DMS 273 treated with DMSO at 0.1 percent for 48 hours (cell line): Measurements from ENCODE around the gene C12orf50.
"Not testable (repeated sequence)": the region's sequence is repeated elsewhere in the genome, so short reads cannot be mapped to it uniquely, and the experiment has no call there.

Experiments used
- DNase-seq: peaks from one replicate; lab custom pipeline; 2025; lab: John Stamatoyannopoulos, UW

C12orf50 gene, protein sequence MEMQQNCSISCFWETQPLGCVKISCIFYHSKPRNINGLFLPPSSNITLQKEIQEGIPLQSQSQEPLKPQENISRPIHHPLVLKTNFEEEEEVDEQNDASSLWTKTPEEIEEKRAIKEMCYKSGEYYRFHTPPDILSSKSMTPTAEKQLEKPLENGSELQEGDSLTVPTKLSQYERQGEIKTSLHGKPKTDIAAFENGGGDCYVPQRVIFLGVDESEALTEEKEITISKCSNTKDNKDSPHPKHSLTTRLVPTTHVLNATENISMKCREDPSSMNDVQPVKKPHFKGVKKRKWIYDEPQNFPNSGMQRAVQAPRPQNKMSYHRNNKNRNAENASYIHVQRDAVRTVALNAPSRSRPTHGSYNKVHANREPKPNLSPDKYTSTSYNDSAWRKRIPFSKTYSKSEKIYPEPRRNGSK

DNA sequence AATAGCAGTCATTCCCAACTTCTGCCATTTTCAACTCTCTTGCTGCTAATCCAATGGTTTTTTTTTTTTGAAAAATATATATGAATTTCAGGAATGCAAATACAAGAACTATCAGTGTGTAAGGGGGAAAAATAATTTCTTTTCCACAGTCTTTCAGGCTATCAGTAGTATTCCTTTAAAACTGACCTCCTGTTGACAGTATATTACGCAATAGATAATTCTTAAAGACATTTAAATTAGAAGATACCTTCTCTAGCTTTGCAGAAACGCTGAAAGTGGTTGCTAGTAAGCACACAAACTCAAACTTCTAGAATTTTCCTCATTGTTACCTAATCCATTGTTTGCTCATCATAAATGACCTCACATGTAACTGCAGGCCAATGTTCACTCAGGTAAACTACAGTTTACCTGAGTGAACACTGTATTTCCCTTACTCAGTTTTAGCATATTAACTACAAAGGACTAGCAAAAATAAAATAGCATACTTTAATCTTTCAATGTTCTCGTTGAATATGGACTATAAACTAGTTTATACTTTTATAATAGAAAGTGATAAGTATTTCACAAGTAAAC is at the start of gene C12orf50:
Gene C12orf50, minus strand, starts transcription at position 309 of the 573 bp plus-strand sequence. CDS start 2,439 bp downstream, outside the sequence.
- no peak for DNase-seq

DNA sequence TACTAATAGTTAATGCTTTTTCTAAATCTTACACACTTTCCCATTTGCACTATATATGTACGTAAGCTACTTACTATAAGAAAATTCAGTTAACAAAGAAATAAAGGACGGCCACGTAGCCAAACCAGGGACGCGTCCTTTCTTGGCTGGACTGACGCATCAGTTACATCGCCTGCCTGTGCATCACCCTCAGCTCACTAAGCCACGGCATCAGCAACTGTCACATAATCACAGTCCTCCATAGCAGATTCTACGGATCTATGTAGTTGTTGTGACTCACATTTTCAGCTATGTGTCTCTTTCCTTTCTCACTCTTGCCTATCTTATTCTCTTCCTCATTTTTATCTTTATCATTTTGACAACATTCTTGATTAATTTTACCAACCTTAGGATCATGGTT is 38.1 kb upstream of the C12orf50 start:
- no peak for DNase-seq

DNA sequence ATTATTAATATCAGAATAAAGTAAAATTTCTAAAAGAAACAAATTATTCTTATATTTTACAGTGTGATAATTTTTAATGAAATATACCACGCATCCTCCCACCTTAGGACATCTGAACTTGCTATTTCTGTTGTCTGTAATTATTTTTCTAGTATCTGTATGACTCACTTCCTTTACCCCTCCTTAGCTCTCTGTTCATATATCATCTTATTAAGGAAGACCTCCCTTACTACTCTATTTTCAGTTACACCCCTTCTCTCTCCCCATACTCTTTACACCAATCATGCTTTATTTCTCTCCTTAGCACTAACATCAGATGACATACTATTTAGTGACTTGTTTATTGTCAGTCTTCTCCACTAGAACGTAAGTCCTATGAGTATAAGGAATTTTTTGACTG is 34.2 kb upstream of the C12orf50 start:
- DNase-seq = no peak

DNA sequence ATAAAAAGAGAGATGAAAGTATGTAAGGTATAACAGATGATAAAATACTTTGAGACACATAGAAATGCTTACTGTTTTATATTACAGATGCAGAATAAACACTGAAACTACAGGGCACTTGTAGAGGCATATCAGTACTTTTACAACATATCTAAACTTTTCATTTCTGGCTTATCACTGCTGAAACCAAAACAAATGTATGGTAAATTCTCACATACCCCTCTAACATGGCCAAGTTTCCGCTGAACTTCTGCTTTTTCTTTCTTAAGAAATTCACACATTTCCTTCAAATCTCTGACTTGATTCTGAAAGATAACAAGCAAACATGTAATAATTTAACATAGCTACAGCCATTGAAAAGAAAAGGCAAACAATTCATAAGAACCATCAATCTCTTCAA is 33.3 kb upstream of the C12orf50 start:
- DNase-seq = no peak

DNA sequence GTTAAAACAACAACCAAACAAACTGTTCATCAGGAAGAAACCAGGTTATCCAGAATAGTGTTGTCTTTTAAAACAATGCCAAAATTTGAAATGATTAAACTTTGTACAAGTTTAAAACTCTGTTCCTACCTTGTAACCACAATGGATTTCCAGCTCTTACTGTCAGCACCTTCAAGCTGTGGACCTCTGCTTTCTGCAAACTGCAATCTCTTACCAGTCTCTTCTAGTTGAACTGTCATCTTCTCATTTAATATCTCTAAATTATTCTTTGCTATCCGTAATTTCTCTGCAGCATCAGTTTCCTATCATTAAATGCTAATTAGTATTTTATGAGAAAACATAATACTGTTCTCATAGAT is 29.5 kb upstream of the C12orf50 start:
- no peak for DNase-seq

DNA sequence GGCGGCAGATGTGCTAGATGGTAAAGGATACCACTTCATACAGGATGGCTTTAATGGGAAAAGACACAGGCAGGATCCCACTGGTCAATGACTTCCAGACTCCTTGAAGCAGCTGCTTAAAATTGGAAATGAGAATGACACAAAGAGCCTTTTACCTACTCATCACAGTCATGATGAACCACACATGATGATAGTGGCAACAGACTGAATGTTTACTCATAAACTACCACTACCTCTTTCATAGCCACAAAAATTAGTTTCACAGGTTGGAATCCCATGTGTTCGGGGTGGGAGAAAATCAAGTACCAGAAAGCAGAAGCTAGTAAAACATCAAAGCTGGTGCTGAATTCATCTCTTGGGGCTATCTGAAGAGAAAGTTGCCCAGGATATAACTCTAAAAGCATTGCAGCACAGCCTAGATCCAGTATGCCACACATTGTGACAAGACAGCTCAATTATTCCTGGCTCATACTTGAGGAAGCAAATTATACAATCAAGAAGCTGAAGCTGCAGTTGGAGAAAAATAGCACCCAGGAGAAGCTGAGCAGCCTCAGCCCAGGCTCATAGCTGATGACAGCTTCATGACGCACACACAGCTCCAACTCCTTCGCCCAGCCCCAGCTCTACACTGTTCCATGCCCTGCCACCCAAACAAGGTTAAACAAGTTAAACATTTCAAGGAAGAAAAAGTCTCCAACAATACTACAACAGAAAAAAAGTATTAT is 29.0 kb upstream of the C12orf50 start:
- DNase-seq = no peak

DNA sequence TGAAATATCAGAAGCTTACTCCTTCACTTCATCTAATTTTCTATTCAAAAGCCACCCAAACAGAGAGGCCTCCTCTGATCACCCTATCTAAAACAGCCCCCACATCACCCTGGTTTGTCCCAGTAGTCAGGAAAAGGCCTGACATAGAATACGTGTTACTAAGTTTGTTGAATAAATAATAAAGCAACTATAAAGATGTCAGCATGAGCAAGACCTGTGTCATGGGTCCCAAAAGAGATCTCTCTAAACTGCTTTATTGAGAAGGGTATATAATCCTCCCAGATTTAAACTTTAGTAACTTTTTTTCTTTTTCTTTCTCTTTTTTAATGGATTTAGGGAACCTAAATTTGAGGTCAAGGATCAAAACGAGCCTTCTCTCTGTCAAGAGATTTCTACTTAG is 27.4 kb upstream of the C12orf50 start:
- no peak for DNase-seq

DNA sequence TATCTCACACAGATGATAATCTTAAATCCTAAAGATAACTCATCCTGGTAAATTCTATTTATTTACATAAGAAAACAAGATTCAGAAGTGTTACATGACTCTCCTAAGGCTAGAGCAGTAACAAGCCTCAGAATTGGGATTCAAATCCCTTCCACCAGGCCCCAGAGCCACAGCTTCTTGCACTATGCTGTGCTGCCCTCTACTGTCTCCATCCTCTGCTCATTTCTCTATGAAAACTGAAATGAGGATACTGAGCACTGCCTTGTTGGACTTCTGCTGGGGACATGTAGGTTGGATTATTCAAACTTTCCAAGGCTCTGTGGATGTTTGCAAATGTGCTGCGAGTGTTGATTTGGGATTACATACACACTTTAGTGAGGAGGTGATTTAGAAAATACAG is 23.5 kb upstream of the C12orf50 start:
- no peak for DNase-seq

DNA sequence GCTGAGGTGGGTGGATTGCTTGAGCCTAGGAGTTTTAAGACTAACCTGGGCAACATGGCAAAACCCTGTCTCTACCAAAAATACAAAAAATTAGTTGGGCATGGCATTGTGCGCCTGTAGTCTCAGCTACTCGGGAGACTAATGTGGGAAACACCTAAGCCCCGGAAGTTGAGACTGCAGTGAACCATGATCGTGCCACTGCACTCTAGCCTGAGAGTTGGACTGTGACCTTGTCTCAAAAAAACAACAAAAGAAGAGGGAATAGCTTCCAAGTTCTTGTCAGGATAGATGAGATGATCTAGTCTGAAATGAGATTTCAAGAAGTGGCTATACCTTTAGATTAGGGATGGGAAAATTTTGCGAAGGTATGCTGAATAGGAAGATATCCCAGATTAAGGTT is 14.8 kb upstream of the C12orf50 start:
- no peak for DNase-seq

DNA sequence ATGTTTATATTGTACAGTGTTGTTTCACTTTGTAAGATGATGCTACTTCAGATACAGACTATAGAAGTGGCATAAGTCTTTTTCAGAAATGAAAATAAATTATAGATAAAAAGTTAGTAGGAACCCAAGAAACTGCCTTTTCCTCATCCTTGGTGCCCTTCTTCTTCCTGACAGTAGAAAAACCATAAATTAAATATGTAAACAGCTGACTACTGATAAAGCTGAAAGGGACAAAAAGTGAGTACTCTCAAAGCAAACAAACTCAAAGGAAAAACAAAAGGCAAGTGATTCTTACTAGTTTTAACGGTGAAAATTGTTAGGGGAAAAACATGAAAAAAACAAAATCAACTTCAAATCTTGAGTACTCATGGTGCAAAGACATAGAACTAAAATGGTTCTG is 8.6 kb upstream of the C12orf50 start:
- no peak for DNase-seq

DNA sequence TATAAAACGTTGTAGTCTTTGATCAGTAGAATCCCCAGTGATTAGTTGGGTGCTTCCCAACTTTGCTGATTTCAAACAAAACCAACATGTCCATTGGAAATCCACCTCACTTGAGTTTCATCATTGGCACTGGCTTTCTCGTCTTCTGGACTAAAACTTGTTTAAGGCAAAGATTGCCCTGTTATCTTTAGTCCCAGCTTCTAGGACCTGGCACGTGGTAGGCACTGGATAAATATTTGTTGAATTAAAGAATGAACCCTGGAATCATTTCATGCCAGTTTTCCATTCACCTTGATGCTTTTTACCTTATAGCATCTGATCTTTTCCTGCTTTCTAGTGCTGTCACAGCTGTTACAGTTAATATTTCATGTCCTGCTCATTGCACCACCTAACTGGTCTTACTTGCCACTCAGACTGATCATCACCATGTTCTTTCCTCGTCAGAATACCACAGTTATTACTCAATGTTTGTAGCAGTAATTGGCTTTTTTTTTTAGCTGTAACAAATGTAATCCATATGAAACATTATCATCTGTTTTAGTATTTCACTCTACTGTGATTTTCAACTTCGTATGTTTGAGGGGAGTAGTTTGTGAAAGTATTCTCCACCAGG is 7.3 kb upstream of the C12orf50 start:
- DNase-seq = no peak

DNA sequence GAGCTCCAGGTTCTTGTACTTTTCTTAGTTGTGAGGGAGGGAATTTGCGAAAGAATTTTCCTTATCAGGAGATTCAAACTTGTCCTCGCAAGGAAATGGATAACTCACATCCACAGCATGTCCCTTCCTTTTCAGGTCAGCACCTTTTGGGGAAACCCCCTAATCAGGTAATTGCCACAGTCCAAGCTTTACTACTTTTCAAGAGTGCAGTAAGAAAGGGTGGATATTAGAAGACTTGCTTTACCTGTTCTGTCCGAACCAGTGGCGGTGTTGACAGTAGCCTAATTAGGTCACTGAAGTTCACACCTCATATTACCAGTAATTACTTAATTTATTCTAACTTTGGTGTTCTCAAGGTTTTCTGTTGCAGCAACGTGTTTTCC is 6.7 kb upstream of the C12orf50 start:
- DNase-seq = no peak

DNA sequence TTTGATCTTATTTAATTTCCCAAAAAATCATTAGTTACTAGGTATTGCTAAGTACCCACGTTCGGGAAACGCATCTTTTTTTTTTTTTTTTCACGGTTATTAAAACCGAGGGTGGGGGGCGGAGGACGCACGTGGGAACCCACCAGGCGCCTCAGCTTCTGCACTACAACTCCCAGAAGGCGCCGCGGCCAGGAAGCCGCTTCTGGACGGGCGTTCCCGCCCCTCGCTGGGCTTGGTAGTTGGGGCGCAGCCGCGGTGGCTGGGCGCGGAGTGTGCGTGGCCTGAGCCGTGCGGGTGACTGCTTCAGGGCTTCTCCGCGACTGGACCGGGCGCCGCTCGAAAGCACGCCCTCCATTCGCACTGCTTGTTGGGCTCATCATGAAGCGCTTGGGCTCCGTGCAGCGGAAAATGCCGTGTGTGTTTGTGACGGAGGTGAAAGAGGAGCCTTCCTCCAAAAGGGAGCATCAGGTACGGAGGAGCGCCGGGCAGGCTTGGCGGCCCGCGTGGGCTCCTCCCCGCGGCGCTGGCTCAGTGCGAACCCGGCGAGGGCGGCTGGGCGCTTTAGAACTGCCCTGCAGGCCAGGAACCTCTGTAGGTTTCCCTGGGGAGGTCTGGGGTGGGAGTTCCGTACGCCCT is 6.2 kb upstream of the C12orf50 start:
- DNase-seq = peak; percentile 71

DNA sequence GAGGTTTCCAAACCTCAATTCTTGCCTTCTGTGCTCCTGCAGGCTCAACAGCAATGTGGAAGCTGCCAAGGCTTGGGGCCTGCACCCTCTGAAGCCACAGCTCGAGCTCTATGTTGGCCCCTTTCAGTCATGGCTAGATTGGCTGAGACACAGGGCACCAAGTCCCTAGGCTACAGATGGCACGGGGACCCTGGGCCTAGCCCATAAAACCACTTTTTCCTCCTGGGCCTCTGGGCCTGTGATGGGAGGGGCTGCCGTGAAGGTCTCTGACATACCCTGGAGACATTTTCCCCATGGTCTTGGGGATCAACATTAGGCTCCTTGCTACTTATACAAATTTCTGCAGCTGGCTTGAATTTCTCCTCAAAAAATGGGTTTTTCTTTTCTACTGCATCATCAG is 2.0 kb upstream of the C12orf50 start:
- not testable (repeated sequence) for DNase-seq

DNA sequence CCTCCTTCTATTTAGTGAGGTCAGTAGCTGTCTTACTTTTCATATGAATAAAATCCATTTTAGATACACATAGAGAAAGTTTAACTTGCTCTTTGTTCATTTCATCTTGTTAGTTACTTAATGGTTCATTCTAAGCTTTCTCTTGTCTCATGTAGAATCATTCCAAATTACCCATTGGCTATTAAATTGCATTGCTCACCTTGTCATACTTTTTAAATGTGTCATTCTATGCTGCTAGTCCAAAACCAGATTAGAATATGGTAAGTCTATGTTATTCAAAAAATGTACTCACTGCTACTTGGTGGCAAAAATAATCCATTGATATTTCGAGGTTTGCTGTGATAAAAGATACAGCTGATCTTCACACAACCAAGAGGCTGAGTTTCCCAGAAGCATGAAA is 3.0 kb downstream of the C12orf50 start:
- DNase-seq = no peak

DNA sequence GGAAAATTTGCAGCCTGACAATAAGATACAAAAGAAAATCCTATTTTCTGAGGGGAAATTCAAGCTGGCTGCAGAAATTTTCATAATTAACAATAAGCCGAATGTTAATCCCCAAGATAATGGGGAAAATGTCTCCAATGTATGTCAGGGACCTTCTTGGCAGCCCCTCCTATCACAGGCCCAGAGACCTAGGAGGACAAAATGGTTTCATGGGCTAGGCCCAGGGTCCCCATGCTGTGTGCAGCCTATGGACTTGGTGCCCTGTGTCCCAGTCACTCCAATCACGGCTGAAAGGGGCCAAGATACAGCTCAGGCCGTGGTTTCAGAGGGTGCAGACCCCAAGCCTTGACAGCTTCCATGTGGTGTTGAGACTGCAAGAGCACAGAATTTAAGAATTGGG is 11.2 kb downstream of the C12orf50 start:
- DNase-seq = no peak

DNA sequence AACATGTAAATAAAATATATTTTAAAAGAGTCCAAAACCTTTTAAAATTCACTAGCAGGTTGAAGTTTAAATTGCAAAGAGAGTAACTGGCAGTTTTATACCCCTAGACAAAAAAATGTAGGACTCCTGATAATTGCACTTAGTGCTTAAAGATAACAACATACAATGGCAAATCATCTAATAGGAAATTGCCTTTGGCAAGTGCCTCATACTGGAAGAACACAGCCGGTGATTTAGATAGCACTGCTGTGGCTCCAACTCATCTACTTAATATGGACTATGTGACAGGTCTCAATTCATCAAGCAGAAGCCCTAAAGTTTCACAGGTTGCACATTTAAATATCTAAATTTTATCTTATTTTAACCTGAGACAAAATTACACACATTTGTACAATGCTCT is 13.4 kb downstream of the C12orf50 start:
- no peak for DNase-seq

DNA sequence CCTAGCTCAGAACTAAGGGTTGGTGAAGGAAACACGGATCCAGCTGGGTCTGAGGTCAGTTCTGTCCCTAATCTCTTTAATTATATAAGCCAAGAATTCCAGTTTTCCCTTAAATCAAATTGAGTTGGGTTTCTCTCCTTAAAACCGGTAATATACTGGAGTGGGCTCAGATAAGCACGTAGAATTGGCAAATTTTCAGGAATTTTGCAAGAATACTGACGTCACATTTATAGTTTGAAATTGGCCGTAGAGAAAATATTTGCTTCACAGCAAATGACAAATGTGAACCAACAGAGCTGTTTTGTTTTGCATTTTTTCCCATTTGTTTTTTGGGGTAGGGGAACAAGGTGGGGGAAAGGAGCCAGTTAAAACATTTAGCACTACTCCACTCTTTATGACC is 17.4 kb downstream of the C12orf50 start:
- DNase-seq = no peak

DNA sequence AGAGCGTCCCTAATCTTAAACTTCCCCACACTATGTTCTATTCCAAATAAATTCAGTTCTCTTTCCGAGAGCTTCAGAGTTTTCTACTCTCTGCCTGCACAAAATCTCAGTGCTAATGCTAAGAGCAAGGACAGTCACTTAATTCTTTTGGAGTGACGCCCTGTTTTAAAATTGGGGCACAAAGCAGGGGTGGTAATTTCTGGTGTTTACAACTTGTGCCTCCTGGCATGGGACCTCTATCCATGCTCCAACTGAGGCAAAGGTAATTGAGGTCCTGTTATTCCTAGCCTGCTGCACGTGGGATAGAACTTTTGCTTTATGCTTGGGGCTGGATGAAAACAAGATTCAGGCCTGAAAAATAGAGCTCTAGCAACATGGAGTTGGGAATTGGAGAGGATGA is 22.9 kb downstream of the C12orf50 start:
- no peak for DNase-seq

DNA sequence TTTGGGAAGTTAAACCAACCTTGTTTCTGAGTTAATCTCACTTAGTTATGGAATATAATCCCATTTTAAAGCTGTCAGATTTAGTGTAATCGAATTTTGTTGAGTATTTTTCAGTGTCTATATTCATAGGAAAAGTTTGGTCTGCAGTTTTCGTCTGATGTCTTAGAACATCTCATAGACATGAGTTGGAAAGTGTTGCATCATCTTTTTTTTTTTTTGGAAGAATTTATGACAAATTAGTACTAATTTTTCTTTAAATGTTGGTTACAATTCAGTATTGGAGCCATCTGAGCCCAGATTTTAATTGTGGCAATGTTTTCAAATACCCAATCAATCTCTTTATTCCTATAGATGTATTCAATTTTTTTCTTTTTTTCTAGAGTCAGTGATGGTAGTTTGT is 27.9 kb downstream of the C12orf50 start:
- no peak for DNase-seq

DNA sequence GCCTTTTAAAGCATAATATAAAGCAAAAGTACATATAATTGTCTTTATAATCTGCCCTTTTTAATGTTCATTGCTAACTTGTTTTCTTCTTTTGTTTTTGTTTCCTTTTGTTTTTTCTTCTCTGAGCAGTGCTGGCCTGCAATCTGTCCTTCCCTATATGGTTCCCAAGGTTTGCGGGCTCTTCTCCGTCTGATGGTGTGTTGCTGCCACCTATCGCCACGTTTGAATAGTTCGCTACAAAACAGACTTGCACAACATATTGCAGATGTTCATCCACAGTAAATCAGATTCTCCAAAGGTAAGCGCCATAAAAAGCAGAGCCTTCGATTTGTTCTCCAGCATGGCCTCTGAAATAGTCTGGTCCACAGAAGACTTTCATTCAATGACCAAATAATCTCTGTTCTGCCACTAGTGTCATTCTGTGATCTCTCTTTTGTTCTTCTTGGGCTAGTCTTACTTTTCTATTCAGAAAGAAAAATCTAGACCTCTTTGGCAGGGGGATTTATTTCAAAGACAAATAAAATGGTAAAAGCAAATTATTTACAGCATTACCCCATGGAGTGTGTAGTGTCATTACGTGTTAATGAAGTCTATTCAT is 33.5 kb downstream of the C12orf50 start:
- no peak for DNase-seq

DNA sequence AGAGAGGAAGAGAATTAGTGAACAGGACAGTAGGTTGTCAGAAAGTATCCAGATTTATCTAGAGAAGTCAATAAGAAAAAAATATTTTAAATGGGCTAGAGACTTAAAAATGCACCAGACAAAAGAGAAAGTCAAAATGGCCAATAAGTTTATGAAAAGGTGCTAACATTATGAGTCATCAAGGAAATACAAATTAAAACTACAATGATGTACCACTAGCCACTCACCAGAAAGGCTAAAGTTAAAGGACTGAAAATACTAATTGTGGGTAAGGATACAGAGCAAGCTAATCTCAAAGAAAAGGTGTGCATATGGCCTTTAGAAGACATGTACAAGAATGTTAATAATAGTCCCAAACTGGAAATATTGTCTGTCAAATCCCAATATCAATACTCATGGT is 37.7 kb downstream of the C12orf50 start:
- no peak for DNase-seq
